DOHH2 (cell line): ENCODE data around the gene CCDC12.
A peak's percentile ranks its signal among the peaks of the same experiment; 100 is the strongest.

Experiments
- H3F3A ChIP-seq: fragments of 200-600 bp; sonication (generic), shearing (Covaris generic); 2 replicates; pipeline ENCODE4 v1.6.0; 2016; ENCODE audit warnings: antibody characterized with exemption, mild to moderate bottlenecking; ENCODE audit not compliant: control insufficient read depth, insufficient read depth
- H3K27ac ChIP-seq: fragments of 200-600 bp; sonication (generic); 2 replicates; pipeline ENCODE4 v1.5.1; 2014; ENCODE audit warnings: low read depth, mild to moderate bottlenecking, low read length, moderate library complexity
- H3K27me3 ChIP-seq: fragments of 200-600 bp; sonication (generic); 2 replicates; pipeline ENCODE4 v1.6.1; 2014; ENCODE audit warnings: mild to moderate bottlenecking, low read length, mixed read lengths; ENCODE audit not compliant: control insufficient read depth
- H3K36me3 ChIP-seq: fragments of 200-600 bp; sonication (generic); 2 replicates; pipeline ENCODE4 v1.6.1; 2014; ENCODE audit warnings: mild to moderate bottlenecking, low read length, moderate library complexity, mixed read lengths; ENCODE audit not compliant: control insufficient read depth
- H3K4me1 ChIP-seq: fragments of 200-600 bp; sonication (generic); 2 replicates; pipeline ENCODE4 v1.6.1; 2014; ENCODE audit warnings: mild to moderate bottlenecking, low read length, mixed read lengths; ENCODE audit not compliant: control insufficient read depth
- H3K4me2 ChIP-seq: fragments of 200-600 bp; sonication (generic); 2 replicates; pipeline ENCODE4 v1.6.0; 2014; ENCODE audit warnings: mild to moderate bottlenecking, low read length, moderate library complexity
- H3K4me3 ChIP-seq: fragments of 200-600 bp; sonication (generic); 2 replicates; pipeline ENCODE4 v1.5.1; 2014; ENCODE audit warnings: mild to moderate bottlenecking, low read length, mixed read lengths
- H3K79me2 ChIP-seq: fragments of 200-600 bp; sonication (generic); 2 replicates; pipeline ENCODE4 v1.6.1; 2014; ENCODE audit warnings: mild to moderate bottlenecking, low read length, mixed read lengths; ENCODE audit not compliant: control insufficient read depth
- H3K9me2 ChIP-seq: fragments of 200-600 bp; sonication (generic); replicated peaks from 2 replicates; pipeline ENCODE4 v1.6.1; 2014; ENCODE audit warnings: mild to moderate bottlenecking, low read length, mixed read lengths; ENCODE audit not compliant: control insufficient read depth
- H3K9me3 ChIP-seq: fragments of 200-600 bp; sonication (generic); 2 replicates; pipeline ENCODE4 v1.6.1; 2014; ENCODE audit warnings: antibody characterized with exemption, low read length, mixed read lengths; ENCODE audit not compliant: control insufficient read depth, insufficient read depth
- H4K20me1 ChIP-seq: fragments of 200-600 bp; sonication (generic); 2 replicates; pipeline ENCODE4 v1.6.0; 2014; ENCODE audit warnings: low read depth, mild to moderate bottlenecking, antibody characterized with exemption, low read length, moderate library complexity; ENCODE audit not compliant: control insufficient read depth, insufficient read depth
- CTCF ChIP-seq: fragments of 200-600 bp; sonication (generic); IDR thresholded peaks from one replicate; pipeline ENCODE4 v1.5.1; 2014; ENCODE audit warnings: antibody characterized with exemption, mild to moderate bottlenecking, low read depth, low read length; ENCODE audit not compliant: poor library complexity, severe bottlenecking
- EZH2phosphoT487 ChIP-seq: fragments of 200-600 bp; sonication (generic); IDR thresholded peaks from 2 replicates; pipeline ENCODE4 v1.6.1; 2017; ENCODE audit warnings: borderline replicate concordance, mild to moderate bottlenecking, antibody characterized with exemption, low read length, moderate library complexity, mixed read lengths

Gene CCDC12

GRCh38 chr3:46909535-46910161 lies 66.9 kb downstream of the CCDC12 start:
- Histone ChIP-seq H3K79me2 (no peaks in the 10 kb centered on the region), H3K27me3 (no peaks in the 10 kb centered on the region), H3K27ac (no peak overlapping the region), H4K20me1 (no peaks in the 10 kb centered on the region), H3K4me1 (peaks cover 9% of the 10 kb centered on the region), H3K9me2 (no peaks in the 10 kb centered on the region), H3K4me2 (peak overlapping the region; percentile 8; the same call in 1 of the 2 replicates), H3K36me3 (no peaks in the 10 kb centered on the region), H3K9me3 (no peaks in the 10 kb centered on the region), H3F3A (peaks cover 3% of the 10 kb centered on the region; the same call in 1 of the 2 replicates), H3K4me3 (no peak overlapping the region)
- TF ChIP-seq EZH2phosphoT487 (no peak), CTCF (peak; percentile 90)

GRCh38 chr3:46908986-46909534 lies 67.5 kb downstream of the CCDC12 start:
- no peaks in the 10 kb centered on the region for H3K79me2 ChIP-seq
- H3K9me2 ChIP-seq: no peaks in the 10 kb centered on the region
- no peak overlapping the region for H3K4me3 ChIP-seq
- no peaks in the 10 kb centered on the region for H3K27me3 ChIP-seq
- H3K4me2 ChIP-seq: peak overlapping the region; percentile 8; the same call in 1 of the 2 replicates
- TF ChIP-seq CTCF: no peak
- TF ChIP-seq EZH2phosphoT487: no peak
- peaks cover 3% of the 10 kb centered on the region; the same call in 1 of the 2 replicates for H3F3A ChIP-seq
- H3K4me1 ChIP-seq: peaks cover 9% of the 10 kb centered on the region
- H3K36me3 ChIP-seq: no peaks in the 10 kb centered on the region
- H3K27ac ChIP-seq: no peak overlapping the region
- no peaks in the 10 kb centered on the region for H4K20me1 ChIP-seq
- H3K9me3 ChIP-seq: no peaks in the 10 kb centered on the region

GRCh38 chr3:46908294-46908985 lies 68.1 kb downstream of the CCDC12 start:
- Histone ChIP-seq H3K4me2 (no peak overlapping the region), H3K36me3 (no peaks in the 10 kb centered on the region), H3K9me3 (no peaks in the 10 kb centered on the region), H3K4me3 (no peak overlapping the region), H3K79me2 (no peaks in the 10 kb centered on the region), H3K4me1 (peaks cover 9% of the 10 kb centered on the region), H3K27ac (no peak overlapping the region), H3K9me2 (no peaks in the 10 kb centered on the region), H4K20me1 (no peaks in the 10 kb centered on the region), H3F3A (peaks cover 3% of the 10 kb centered on the region; the same call in 1 of the 2 replicates), H3K27me3 (no peaks in the 10 kb centered on the region)
- TF ChIP-seq CTCF: no peak
- no peak for TF ChIP-seq EZH2phosphoT487
